ENCODE data around the gene HPSE.

The HPSE gene

DNA sequence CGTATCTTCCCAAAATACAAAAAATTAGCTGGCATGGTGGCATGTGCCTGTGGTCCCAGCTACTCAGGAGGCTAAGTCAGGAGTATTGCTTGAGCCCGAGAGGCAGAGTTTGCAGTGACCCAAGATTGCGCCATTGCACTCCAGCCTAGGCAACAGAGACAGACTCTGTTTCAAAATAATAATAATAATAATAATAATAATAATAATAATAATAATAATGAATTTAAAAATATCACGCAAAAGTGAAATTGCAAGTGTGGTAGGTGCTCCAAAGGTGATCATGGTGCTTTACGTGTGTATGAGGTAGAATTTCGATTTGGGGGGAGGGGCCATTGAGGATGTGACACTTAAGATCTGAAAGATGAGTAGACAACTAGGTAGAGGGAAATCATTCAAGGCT lies 4.9 kb upstream of the HPSE start:
- Histone ChIP-seq H4K8ac (ENCODE audit: low read depth, low read length) (no peak overlapping the region), H3K27me3 (ENCODE audit: control insufficient read depth in 3 of 3, insufficient read depth in 3 of 3, low read depth in 1 of 3, low read length in 3 of 3) (peaks cover 0 to 18% (median 14%) of the 10 kb centered on the region in 3 experiments), H3K79me1 (ENCODE audit: low read depth, low read length) (no peaks in the 10 kb centered on the region), H3K9me3 (replicated peaks in 1 of 2; ENCODE audit: control insufficient read depth in 2 of 2, insufficient read depth in 1 of 2, low read depth in 1 of 2, low read length in 2 of 2) (no peaks in the 10 kb centered on the region), H2AK5ac (ENCODE audit: low read depth, low read length) (no peak overlapping the region), H3K4ac (ENCODE audit: low read length) (no peak overlapping the region), H3K4me1 (ENCODE audit: control insufficient read depth in 2 of 2, insufficient read depth in 1 of 2, low read depth in 1 of 2, low read length in 2 of 2) (peaks cover 0 to 2% of the 10 kb centered on the region in 2 donors), H3K9ac (ENCODE audit: low read depth, low read length, poor library complexity) (no peak overlapping the region), H4K91ac (ENCODE audit: low read depth, low read length, poor library complexity) (no peak overlapping the region), H2BK120ac (ENCODE audit: low read depth, low read length) (no peak overlapping the region), H2BK12ac (ENCODE audit: low read length) (no peak overlapping the region), H2BK5ac (ENCODE audit: low read length) (no peak overlapping the region), H3K14ac (ENCODE audit: low read length) (no peak overlapping the region), H3K27ac (replicated peaks; ENCODE audit: low read length) (no peak overlapping the region), H3K23ac (ENCODE audit: low read depth, low read length, poor library complexity) (peak overlapping the region; percentile 8), H3K4me2 (ENCODE audit: insufficient read depth, low read length, poor library complexity, severe bottlenecking) (no peak overlapping the region), H3K18ac (ENCODE audit: low read length) (no peak overlapping the region), H3K4me3 (ENCODE audit: low read length in 2 of 2) (no peak overlapping the region), H2AFZ (ENCODE audit: low read length) (no peak overlapping the region), H2BK15ac (ENCODE audit: low read length) (no peak overlapping the region), H3K36me3 (replicated peaks in 1 of 2; ENCODE audit: control insufficient read depth in 2 of 2, insufficient read depth in 2 of 2, low read length in 2 of 2) (no peaks in the 10 kb centered on the region)
- no peak for DNase-seq (ENCODE audit: low spot score)
- WGBS, 2 donors (ENCODE audit: extremely low coverage in 2 of 2, insufficient read length in 2 of 2, insufficient replicate concordance in 1 of 2) = no CpG with 5 or more reads among the region's 6 CpGs

DNA sequence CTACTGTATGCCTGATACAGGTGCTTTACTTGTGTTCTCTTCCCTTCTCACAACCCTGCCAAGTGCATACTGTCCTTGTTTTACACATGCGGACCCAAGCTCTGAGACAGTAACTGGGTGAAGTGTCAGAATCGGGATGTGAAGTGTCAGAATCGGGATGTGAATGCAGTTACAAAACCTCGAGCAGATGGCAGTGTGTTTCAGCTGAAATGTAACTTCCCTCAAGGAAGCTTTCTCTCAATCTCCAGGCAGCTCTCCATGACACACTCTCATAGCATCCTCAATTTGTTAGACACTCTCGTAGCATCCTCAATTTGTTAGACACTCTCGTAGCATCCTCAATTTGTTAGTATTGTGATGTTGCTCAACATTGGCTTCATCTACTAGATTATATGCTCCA lies 1.1 kb upstream of the HPSE start:
- DNase-seq (ENCODE audit: low spot score) = no peak
- H3K23ac ChIP-seq (ENCODE audit: low read depth, low read length, poor library complexity) = no peak overlapping the region

DNA sequence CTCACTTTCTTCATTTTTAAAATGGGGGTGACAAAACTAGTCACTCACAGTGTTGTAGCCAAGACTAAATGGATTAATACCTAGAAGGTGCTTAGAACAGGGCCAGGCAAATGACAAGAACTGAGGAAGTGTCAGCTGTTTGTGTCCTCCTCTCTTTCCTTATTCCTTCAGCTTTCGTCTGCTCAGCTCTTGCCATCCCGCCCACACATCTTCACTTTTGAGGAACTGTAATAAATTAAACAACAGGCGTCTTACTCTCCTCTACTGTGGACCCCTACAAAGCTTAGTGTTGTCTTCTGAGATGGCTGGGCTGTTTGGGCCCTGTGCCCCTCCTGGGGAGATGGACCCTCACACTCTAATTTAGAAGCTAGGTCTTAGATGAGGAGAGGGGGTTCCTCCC lies 2.7 kb downstream of the HPSE start:
- no peak overlapping the region for H2BK15ac ChIP-seq (ENCODE audit: low read length)
- H3K4me3 ChIP-seq (ENCODE audit: low read length in 2 of 2) = no peak overlapping the region
- no peak for DNase-seq (ENCODE audit: low spot score)
- H3K4me2 ChIP-seq (ENCODE audit: insufficient read depth, low read length, poor library complexity, severe bottlenecking) = no peak overlapping the region
- H4K8ac ChIP-seq (ENCODE audit: low read depth, low read length) = no peak overlapping the region
- H3K14ac ChIP-seq (ENCODE audit: low read length) = no peak overlapping the region
- no peaks in the 10 kb centered on the region for H3K9me3 ChIP-seq (replicated peaks in 1 of 2; ENCODE audit: control insufficient read depth in 2 of 2, insufficient read depth in 1 of 2, low read depth in 1 of 2, low read length in 2 of 2)
- no peak overlapping the region for H3K27ac ChIP-seq (replicated peaks; ENCODE audit: low read length)
- H3K23ac ChIP-seq (ENCODE audit: low read depth, low read length, poor library complexity) = no peak overlapping the region
- no peak overlapping the region for H3K18ac ChIP-seq (ENCODE audit: low read length)
- no peaks in the 10 kb centered on the region for H3K79me1 ChIP-seq (ENCODE audit: low read depth, low read length)
- no peak overlapping the region for H2BK5ac ChIP-seq (ENCODE audit: low read length)
- H3K9ac ChIP-seq (ENCODE audit: low read depth, low read length, poor library complexity) = no peak overlapping the region
- H2AFZ ChIP-seq (ENCODE audit: low read length) = no peak overlapping the region
- H3K36me3 ChIP-seq (replicated peaks in 1 of 2; ENCODE audit: control insufficient read depth in 2 of 2, insufficient read depth in 2 of 2, low read length in 2 of 2) = no peaks in the 10 kb centered on the region
- no CpG with 5 or more reads among the region's 3 CpGs for WGBS, 2 donors (ENCODE audit: extremely low coverage in 2 of 2, insufficient read length in 2 of 2, insufficient replicate concordance in 1 of 2)
- no peak overlapping the region for H2AK5ac ChIP-seq (ENCODE audit: low read depth, low read length)
- H4K91ac ChIP-seq (ENCODE audit: low read depth, low read length, poor library complexity) = no peak overlapping the region
- no peak overlapping the region for H2BK120ac ChIP-seq (ENCODE audit: low read depth, low read length)
- peaks cover 3 to 5% of the 10 kb centered on the region in 2 donors for H3K4me1 ChIP-seq (ENCODE audit: control insufficient read depth in 2 of 2, insufficient read depth in 1 of 2, low read depth in 1 of 2, low read length in 2 of 2)
- peaks cover 2 to 76% (median 33%) of the 10 kb centered on the region in 3 experiments for H3K27me3 ChIP-seq (ENCODE audit: control insufficient read depth in 3 of 3, insufficient read depth in 3 of 3, low read depth in 1 of 3, low read length in 3 of 3)
- H3K4ac ChIP-seq (ENCODE audit: low read length) = no peak overlapping the region
- H2BK12ac ChIP-seq (ENCODE audit: low read length) = no peak overlapping the region

More for the DNA sequence above, 1.1 kb upstream of the HPSE start:
- H2BK12ac ChIP-seq (ENCODE audit: low read length) = no peak overlapping the region
- H4K8ac ChIP-seq (ENCODE audit: low read depth, low read length) = no peak overlapping the region
- no peaks in the 10 kb centered on the region for H3K79me1 ChIP-seq (ENCODE audit: low read depth, low read length)
- no peak overlapping the region for H3K9ac ChIP-seq (ENCODE audit: low read depth, low read length, poor library complexity)
- H3K14ac ChIP-seq (ENCODE audit: low read length) = no peak overlapping the region
- no peak overlapping the region for H2AFZ ChIP-seq (ENCODE audit: low read length)
- peaks cover 2 to 50% (median 33%) of the 10 kb centered on the region in 3 experiments for H3K27me3 ChIP-seq (ENCODE audit: control insufficient read depth in 3 of 3, insufficient read depth in 3 of 3, low read depth in 1 of 3, low read length in 3 of 3)
- no peak overlapping the region for H2BK5ac ChIP-seq (ENCODE audit: low read length)
- no peak overlapping the region for H3K4ac ChIP-seq (ENCODE audit: low read length)
- H3K36me3 ChIP-seq (replicated peaks in 1 of 2; ENCODE audit: control insufficient read depth in 2 of 2, insufficient read depth in 2 of 2, low read length in 2 of 2) = no peaks in the 10 kb centered on the region
- H3K27ac ChIP-seq (replicated peaks; ENCODE audit: low read length) = no peak overlapping the region
- WGBS, 2 donors (ENCODE audit: extremely low coverage in 2 of 2, insufficient read length in 2 of 2, insufficient replicate concordance in 1 of 2) = no CpG with 5 or more reads among the region's 6 CpGs
- no peak overlapping the region for H3K18ac ChIP-seq (ENCODE audit: low read length)
- no peak overlapping the region for H4K91ac ChIP-seq (ENCODE audit: low read depth, low read length, poor library complexity)
- H2BK120ac ChIP-seq (ENCODE audit: low read depth, low read length) = no peak overlapping the region
- H2AK5ac ChIP-seq (ENCODE audit: low read depth, low read length) = no peak overlapping the region
- no peak overlapping the region for H2BK15ac ChIP-seq (ENCODE audit: low read length)
- H3K4me3 ChIP-seq (ENCODE audit: low read length in 2 of 2) = no peak overlapping the region
- no peaks in the 10 kb centered on the region for H3K9me3 ChIP-seq (replicated peaks in 1 of 2; ENCODE audit: control insufficient read depth in 2 of 2, insufficient read depth in 1 of 2, low read depth in 1 of 2, low read length in 2 of 2)
- H3K4me2 ChIP-seq (ENCODE audit: insufficient read depth, low read length, poor library complexity, severe bottlenecking) = no peak overlapping the region
- H3K4me1 ChIP-seq (ENCODE audit: control insufficient read depth in 2 of 2, insufficient read depth in 1 of 2, low read depth in 1 of 2, low read length in 2 of 2) = peaks cover 3 to 5% of the 10 kb centered on the region in 2 donors

DNA sequence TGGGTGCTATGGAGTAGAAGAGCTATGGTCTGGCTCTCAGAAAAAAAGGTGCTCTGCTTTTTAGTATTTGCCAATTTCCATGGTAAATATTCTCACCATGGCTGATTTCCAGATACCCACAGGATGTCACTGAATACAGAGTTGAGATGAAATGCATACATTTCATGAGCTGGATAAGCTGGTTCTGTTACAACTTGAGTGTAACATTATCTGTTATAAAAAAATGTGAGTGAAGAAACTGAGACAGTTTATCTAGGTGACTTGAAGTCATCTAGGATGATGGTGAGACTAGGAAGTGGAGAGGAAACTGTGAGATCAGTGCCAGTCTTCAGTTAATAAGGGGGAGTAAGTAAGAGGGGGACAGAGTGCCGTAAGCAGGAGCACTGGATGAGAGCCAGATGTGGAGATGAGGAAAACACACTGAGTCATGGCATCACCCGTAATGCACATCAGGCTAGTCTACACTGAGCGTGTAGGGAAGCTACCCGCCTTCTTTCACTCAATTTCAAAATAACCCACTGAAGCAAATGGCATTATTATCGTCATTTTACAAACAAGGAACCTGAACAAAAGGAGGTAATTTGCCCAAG lies 5.0 kb downstream of the HPSE start:
- DNase-seq (ENCODE audit: low spot score) = no peak
- H3K9ac ChIP-seq (ENCODE audit: low read depth, low read length, poor library complexity) = no peak overlapping the region
- no peak overlapping the region for H3K14ac ChIP-seq (ENCODE audit: low read length)
- no peaks in the 10 kb centered on the region for H3K36me3 ChIP-seq (replicated peaks in 1 of 2; ENCODE audit: control insufficient read depth in 2 of 2, insufficient read depth in 2 of 2, low read length in 2 of 2)
- H2BK5ac ChIP-seq (ENCODE audit: low read length) = no peak overlapping the region
- no peak overlapping the region for H4K8ac ChIP-seq (ENCODE audit: low read depth, low read length)
- no CpG with 5 or more reads among the region's 5 CpGs for WGBS, 2 donors (ENCODE audit: extremely low coverage in 2 of 2, insufficient read length in 2 of 2, insufficient replicate concordance in 1 of 2)
- H3K4me2 ChIP-seq (ENCODE audit: insufficient read depth, low read length, poor library complexity, severe bottlenecking) = no peak overlapping the region
- no peak overlapping the region for H2AFZ ChIP-seq (ENCODE audit: low read length)
- no peak overlapping the region for H4K91ac ChIP-seq (ENCODE audit: low read depth, low read length, poor library complexity)
- no peak overlapping the region for H2BK120ac ChIP-seq (ENCODE audit: low read depth, low read length)
- H3K18ac ChIP-seq (ENCODE audit: low read length) = no peak overlapping the region
- H3K23ac ChIP-seq (ENCODE audit: low read depth, low read length, poor library complexity) = no peak overlapping the region
- H3K79me1 ChIP-seq (ENCODE audit: low read depth, low read length) = no peaks in the 10 kb centered on the region
- no peak overlapping the region for H3K27ac ChIP-seq (replicated peaks; ENCODE audit: low read length)
- H3K27me3 ChIP-seq (ENCODE audit: control insufficient read depth in 3 of 3, insufficient read depth in 3 of 3, low read depth in 1 of 3, low read length in 3 of 3) = peaks cover 2 to 75% (median 19%) of the 10 kb centered on the region in 3 experiments
- peaks cover 3% of the 10 kb centered on the region in 2 donors for H3K4me1 ChIP-seq (ENCODE audit: control insufficient read depth in 2 of 2, insufficient read depth in 1 of 2, low read depth in 1 of 2, low read length in 2 of 2)
- peak overlapping the region in 1 of 2 donors; percentile 61 for H3K4me3 ChIP-seq (ENCODE audit: low read length in 2 of 2)
- H2BK12ac ChIP-seq (ENCODE audit: low read length) = no peak overlapping the region
- no peak overlapping the region for H2AK5ac ChIP-seq (ENCODE audit: low read depth, low read length)
- H3K4ac ChIP-seq (ENCODE audit: low read length) = no peak overlapping the region
- H3K9me3 ChIP-seq (replicated peaks in 1 of 2; ENCODE audit: control insufficient read depth in 2 of 2, insufficient read depth in 1 of 2, low read depth in 1 of 2, low read length in 2 of 2) = no peaks in the 10 kb centered on the region
- no peak overlapping the region for H2BK15ac ChIP-seq (ENCODE audit: low read length)

Data from neuronal stem cell (in vitro differentiated cells).